ENCODE results near the gene TMEM156. TPM values are rescaled to one million over a fixed set of nuclear protein-coding genes. Genes with fewer than 3 reads are reported as not detected.

The TMEM156 gene
- total RNA-seq, 1 donor from 2014 or later: not detected

DNA sequence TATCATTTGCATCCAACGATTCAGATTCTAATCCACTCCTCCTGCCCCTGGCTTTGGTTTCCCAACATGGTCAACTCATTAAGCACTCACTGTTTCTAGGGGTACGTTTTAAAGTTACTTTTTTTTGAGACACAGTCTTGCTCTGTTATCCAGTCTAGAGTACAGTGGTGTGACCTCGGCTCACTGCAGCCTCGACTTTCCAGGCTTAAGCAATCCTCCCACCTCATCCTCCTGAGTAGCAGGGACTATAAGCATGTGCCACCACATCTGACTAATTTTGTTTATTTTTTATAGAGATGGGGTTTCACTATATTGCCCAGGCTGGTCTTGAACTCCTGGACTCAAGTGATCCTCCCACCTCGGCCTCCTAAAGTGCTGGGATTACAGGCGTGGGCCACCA lies 48.9 kb downstream of the TMEM156 start:
- Mint-ChIP-seq H3K9me3 (ENCODE audit: unreplicated experiment) (no peaks in the 10 kb centered on the region), H3K4me3 (ENCODE audit: unreplicated experiment) (no peak overlapping the region), H3K27ac (ENCODE audit: unreplicated experiment) (no peak overlapping the region), H3K4me1 (ENCODE audit: unreplicated experiment) (peaks cover 14% of the 10 kb centered on the region), H3K27me3 (ENCODE audit: unreplicated experiment) (no peaks in the 10 kb centered on the region), H3K36me3 (ENCODE audit: low read depth, unreplicated experiment) (no peaks in the 10 kb centered on the region)
- no peak for TF ChIP-seq CTCF (IDR thresholded peaks at IDR 0.05; ENCODE audit: unreplicated experiment)
- DNase-seq (ENCODE audit: low spot score): no peak

- H3K4me3 Mint-ChIP-seq (ENCODE audit: unreplicated experiment): no peak overlapping the region
- no peaks in the 10 kb centered on the region for H3K36me3 Mint-ChIP-seq (ENCODE audit: low read depth, unreplicated experiment)
- peaks cover 10% of the 10 kb centered on the region for H3K4me1 Mint-ChIP-seq (ENCODE audit: unreplicated experiment)
- DNase-seq (ENCODE audit: low spot score): no peak
- no peaks in the 10 kb centered on the region for H3K9me3 Mint-ChIP-seq (ENCODE audit: unreplicated experiment)
- TF ChIP-seq CTCF (IDR thresholded peaks at IDR 0.05; ENCODE audit: unreplicated experiment): no peak
- H3K27me3 Mint-ChIP-seq (ENCODE audit: unreplicated experiment): no peaks in the 10 kb centered on the region
- no peak overlapping the region for H3K27ac Mint-ChIP-seq (ENCODE audit: unreplicated experiment)
Observed at GRCh38 chr4:38982361-38983095, 49.7 kb downstream of the TMEM156 start.

DNA sequence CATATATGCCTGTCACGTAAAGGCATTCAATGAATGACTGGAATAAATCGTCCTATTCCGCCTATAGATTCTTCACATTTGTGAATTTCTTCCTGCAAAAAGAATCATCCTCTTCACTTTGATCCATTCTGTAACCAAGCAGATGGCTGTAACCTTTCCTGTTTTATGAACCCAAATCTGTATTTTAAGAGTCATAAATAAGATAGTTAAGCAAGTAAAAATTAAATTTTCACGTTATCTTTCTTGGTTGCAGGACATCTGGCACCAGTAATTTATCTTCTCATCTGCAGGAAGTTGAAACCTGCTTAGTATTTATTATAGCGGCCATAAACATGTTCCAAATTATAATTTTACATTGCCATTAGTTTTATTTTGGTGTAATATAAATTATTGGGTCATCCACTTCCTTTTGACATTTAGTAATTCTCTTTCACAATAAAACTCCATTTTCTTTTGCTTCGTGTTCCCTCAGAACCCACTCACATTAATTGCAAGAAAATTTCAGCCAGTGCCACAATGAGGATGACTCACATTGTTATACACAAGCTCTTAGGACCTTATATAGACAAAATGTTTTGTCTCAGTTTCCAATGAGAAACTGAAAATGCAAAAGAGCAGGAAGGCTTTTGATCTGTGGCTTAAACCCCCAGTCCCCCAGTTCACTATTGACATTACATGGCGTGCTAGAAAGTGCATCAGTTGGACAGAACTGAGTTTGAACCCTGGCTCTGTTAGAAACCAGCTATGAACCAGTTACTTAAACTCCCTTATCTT lies 51.1 kb downstream of the TMEM156 start:
- no peak overlapping the region for H3K4me3 Mint-ChIP-seq (ENCODE audit: unreplicated experiment)
- H3K27me3 Mint-ChIP-seq (ENCODE audit: unreplicated experiment): no peaks in the 10 kb centered on the region
- H3K27ac Mint-ChIP-seq (ENCODE audit: unreplicated experiment): no peak overlapping the region
- no peak for DNase-seq (ENCODE audit: low spot score)
- no peaks in the 10 kb centered on the region for H3K9me3 Mint-ChIP-seq (ENCODE audit: unreplicated experiment)
- H3K36me3 Mint-ChIP-seq (ENCODE audit: low read depth, unreplicated experiment): no peaks in the 10 kb centered on the region
- TF ChIP-seq CTCF (IDR thresholded peaks at IDR 0.05; ENCODE audit: unreplicated experiment): no peak
- H3K4me1 Mint-ChIP-seq (ENCODE audit: unreplicated experiment): peaks cover 7% of the 10 kb centered on the region

GRCh38 chr4:38979511-38980230 lies 52.5 kb downstream of the TMEM156 start:
- H3K4me1 Mint-ChIP-seq (ENCODE audit: unreplicated experiment): peaks cover 4% of the 10 kb centered on the region
- H3K9me3 Mint-ChIP-seq (ENCODE audit: unreplicated experiment): no peaks in the 10 kb centered on the region
- H3K36me3 Mint-ChIP-seq (ENCODE audit: low read depth, unreplicated experiment): no peaks in the 10 kb centered on the region
- DNase-seq (ENCODE audit: low spot score): no peak
- H3K4me3 Mint-ChIP-seq (ENCODE audit: unreplicated experiment): no peak overlapping the region
- TF ChIP-seq CTCF (IDR thresholded peaks at IDR 0.05; ENCODE audit: unreplicated experiment): no peak
- no peaks in the 10 kb centered on the region for H3K27me3 Mint-ChIP-seq (ENCODE audit: unreplicated experiment)
- no peak overlapping the region for H3K27ac Mint-ChIP-seq (ENCODE audit: unreplicated experiment)
